Measurements from ENCODE around the gene PLK5.

- TF ChIP-seq CTCF (IDR thresholded peaks at IDR 0.05; ENCODE audit: insufficient read depth, low read length) (no peak), POLR2AphosphoS5 (IDR thresholded peaks at IDR 0.05; ENCODE audit: low read depth) (no peak), GABPA (IDR thresholded peaks at IDR 0.05; ENCODE audit: low read depth) (no peak)
These were observed 15.4 kb upstream of the PLK5 start for GRCh38 chr19:1508507-1508856.

Measured in HL-60 (cell line).